ENCODE measurements around the gene MCM3. TPM values are rescaled to one million over a fixed set of nuclear protein-coding genes. Genes with fewer than 3 reads are reported as not detected.
A peak's percentile ranks its signal among the peaks of the same experiment; 100 is the strongest.

Gene MCM3
- total RNA-seq, 2 experiments from 2014 or later, result 291 to 293 TPM

- Mint-ChIP-seq H3K9me3 (no peaks in the 10 kb centered on the region), H3K4me1 (ENCODE audit: low read depth) (peaks cover 34% of the 10 kb centered on the region), H3K27ac (peak overlapping the region; percentile 14), H3K4me3 (no peak overlapping the region), H3K36me3 (ENCODE audit: low read depth) (peaks cover 22% of the 10 kb centered on the region), H3K27me3 (no peaks in the 10 kb centered on the region)
- ATAC-seq (no peak), DNase-seq (peak; percentile 87)
- ChIA-PET CTCF (interaction anchor here (1.0 to 8.9 kb wide), 21 partner anchors 8 to 365 kb away, joined by 3 to 201 read pairs (median 10); partner anchors contain the start of genes EFHC1 and PAQR8), POLR2A (interaction anchor here (0.7 to 6.1 kb wide), 6 partner anchors 7 to 118 kb away, joined by 3 to 51 read pairs (median 4); no protein-coding TSS in a partner anchor)
- intact Hi-C loops (cut with micrococcal nuclease), result loop anchor here (2.0 to 10.0 kb wide), 3 partner anchors 75 to 378 kb away; partner anchors contain the start of gene PAQR8
- peak; percentile 71 for TF ChIP-seq CTCF (IDR thresholded peaks at IDR 0.05)
Measured at GRCh38 chr6:52286798-52287432, 2.4 kb upstream of the MCM3 start.

- peak; percentile 29 for ATAC-seq
- POLR2A ChIA-PET, result interaction anchor here (0.9 to 6.1 kb wide), 16 partner anchors 9 to 290 kb away, joined by 3 to 54 read pairs (median 10); partner anchors contain the start of genes EFHC1 and PAQR8
- intact Hi-C loops (cut with micrococcal nuclease), result loop anchor here (2.0 to 10.0 kb wide), 3 partner anchors 77 to 379 kb away; partner anchors contain the start of gene PAQR8
- CTCF ChIA-PET, result interaction anchor here (0.6 to 8.9 kb wide), 40 partner anchors 7 to 787 kb away, joined by 3 to 201 read pairs (median 5); partner anchors contain the start of genes EFHC1, PAQR8 and TRAM2
- H3K9me3 Mint-ChIP-seq, result no peaks in the 10 kb centered on the region
- peaks cover 36% of the 10 kb centered on the region for H3K36me3 Mint-ChIP-seq (ENCODE audit: low read depth)
- H3K27ac Mint-ChIP-seq, result no peak overlapping the region
- DNase-seq, result no peak
- no peak overlapping the region for H3K4me3 Mint-ChIP-seq
- peak; percentile 29 for TF ChIP-seq CTCF (IDR thresholded peaks at IDR 0.05)
- peaks cover 46% of the 10 kb centered on the region for H3K4me1 Mint-ChIP-seq (ENCODE audit: low read depth)
- H3K27me3 Mint-ChIP-seq, result no peaks in the 10 kb centered on the region
Measured at GRCh38 chr6:52285177-52286068, 881 bp upstream of the MCM3 start.

GRCh38 chr6:52284131-52284459 is 447 bp downstream of the MCM3 start:
- H3K9me3 Mint-ChIP-seq, result no peaks in the 10 kb centered on the region
- H3K27ac Mint-ChIP-seq, result no peak overlapping the region
- POLR2A ChIA-PET, result interaction anchor here (0.6 to 6.1 kb wide), 21 partner anchors 10 to 292 kb away, joined by 3 to 54 read pairs (median 7); partner anchors contain the start of genes EFHC1 and PAQR8

GRCh38 chr6:52283111-52283510 is 1.4 kb downstream of the MCM3 start:
- H3K4me1 Mint-ChIP-seq (ENCODE audit: low read depth), result peaks cover 61% of the 10 kb centered on the region
- DNase-seq (no peak), ATAC-seq (no peak)
- no peak overlapping the region for H3K4me3 Mint-ChIP-seq
- intact Hi-C loops (cut with micrococcal nuclease), result loop anchor here (10.0 kb wide), 1 partner anchor 382 kb away; no protein-coding TSS in a partner anchor
- no peak for TF ChIP-seq CTCF (IDR thresholded peaks at IDR 0.05)
- peak overlapping the region; percentile 64 for H3K27ac Mint-ChIP-seq
- POLR2A ChIA-PET, result interaction anchor here (0.8 to 6.1 kb wide), 14 partner anchors 9 to 1301 kb away, joined by 3 to 54 read pairs (median 10); partner anchors contain the start of genes EFHC1 and PAQR8
- H3K27me3 Mint-ChIP-seq, result no peaks in the 10 kb centered on the region
- CTCF ChIA-PET, result interaction anchor here (0.9 to 8.9 kb wide), 16 partner anchors 10 to 382 kb away, joined by 3 to 201 read pairs (median 6); partner anchors contain the start of genes EFHC1 and PAQR8
- H3K9me3 Mint-ChIP-seq, result no peaks in the 10 kb centered on the region
- H3K36me3 Mint-ChIP-seq (ENCODE audit: low read depth), result peaks cover 57% of the 10 kb centered on the region

More at GRCh38 chr6:52284131-52284459, 447 bp downstream of the MCM3 start:
- Mint-ChIP-seq H3K4me3 (no peak overlapping the region), H3K27me3 (no peaks in the 10 kb centered on the region), H3K4me1 (ENCODE audit: low read depth) (peaks cover 55% of the 10 kb centered on the region), H3K36me3 (ENCODE audit: low read depth) (peaks cover 47% of the 10 kb centered on the region)
- CTCF ChIA-PET, result interaction anchor here (1.0 to 8.9 kb wide), 17 partner anchors 9 to 381 kb away, joined by 3 to 201 read pairs (median 7); partner anchors contain the start of genes EFHC1 and PAQR8
- ATAC-seq (no peak), DNase-seq (peak; percentile 71)
- no peak for TF ChIP-seq CTCF (IDR thresholded peaks at IDR 0.05)
- intact Hi-C loops (cut with micrococcal nuclease), result loop anchor here (10.0 kb wide), 1 partner anchor 381 kb away; no protein-coding TSS in a partner anchor

All from activated CD8-positive, alpha-beta T cell treated with anti-CD3 and anti-CD28 coated beads for 36 hours (primary cell).